Neuronal stem cell (in vitro differentiated cells): ENCODE measurements around the gene DBT. TPM values are rescaled to one million over a fixed set of nuclear protein-coding genes. Genes with fewer than 3 reads are reported as not detected.
"Not testable (repeated sequence)": the region's sequence is repeated elsewhere in the genome, so short reads cannot be mapped to it uniquely, and the experiment has no call there.

Source experiments
- DNase-seq: peaks from one replicate; pipeline ENCODE4 v3.0.0-alpha.2; 2013; ENCODE audit warnings: low spot score
- H2AFZ ChIP-seq: one replicate; pipeline ENCODE4 v1.6.1; 2013; ENCODE audit warnings: mild to moderate bottlenecking, low read length, inconsistent platforms
- H2AK5ac ChIP-seq: 2 replicates; pipeline ENCODE4 v1.6.1; 2013; ENCODE audit warnings: low read depth, mild to moderate bottlenecking, inconsistent platforms, low read length, moderate library complexity, mixed read lengths
- H2BK120ac ChIP-seq: 2 replicates; pipeline ENCODE4 v1.6.1; 2013; ENCODE audit warnings: low read depth, mild to moderate bottlenecking, inconsistent platforms, low read length, moderate library complexity, mixed read lengths
- H2BK12ac ChIP-seq: one replicate; pipeline ENCODE4 v1.6.1; 2013; ENCODE audit warnings: low read length, inconsistent platforms
- H2BK15ac ChIP-seq: 2 replicates; pipeline ENCODE4 v1.6.1; 2013; ENCODE audit warnings: mild to moderate bottlenecking, low read length, inconsistent platforms, mixed read lengths
- H2BK5ac ChIP-seq: one replicate; pipeline ENCODE4 v1.6.1; 2013; ENCODE audit warnings: inconsistent platforms, mild to moderate bottlenecking, low read length, moderate library complexity
- H3K14ac ChIP-seq: one replicate; pipeline ENCODE4 v1.6.1; 2013; ENCODE audit warnings: low read length, inconsistent platforms
- H3K18ac ChIP-seq: 2 replicates; pipeline ENCODE4 v1.6.1; 2013; ENCODE audit warnings: low read length, inconsistent platforms
- H3K23ac ChIP-seq: 2 replicates; pipeline ENCODE4 v1.6.1; 2013; ENCODE audit warnings: low read depth, mild to moderate bottlenecking, mixed read lengths, low read length, inconsistent platforms; ENCODE audit not compliant: poor library complexity
- H3K27ac ChIP-seq: replicated peaks from 3 replicates; pipeline ENCODE4 v1.5.1; 2013; ENCODE audit warnings: low read length, inconsistent platforms
- H3K27me3 ChIP-seq, 3 experiments: 2 replicates each; pipeline ENCODE4 v1.6.1; 2013; ENCODE audit warnings: low read length in 3 of 3, mild to moderate bottlenecking in 2 of 3, inconsistent platforms in 1 of 3, low read depth in 1 of 3, mixed read lengths in 1 of 3, moderate library complexity in 1 of 3; ENCODE audit not compliant: control insufficient read depth in 3 of 3, insufficient read depth in 3 of 3
- H3K36me3 ChIP-seq, 2 donors: replicated peaks in 1 of 2; 2 replicates each; pipeline ENCODE4 v1.6.1; 2013; ENCODE audit warnings: low read length in 2 of 2; ENCODE audit not compliant: control insufficient read depth in 2 of 2, insufficient read depth in 2 of 2
- H3K4ac ChIP-seq: 2 replicates; pipeline ENCODE4 v1.6.1; 2013; ENCODE audit warnings: inconsistent platforms, mild to moderate bottlenecking, low read length, moderate library complexity
- H3K4me1 ChIP-seq, 2 donors: 1 replicate in 1 of 2; 2 replicates in 1 of 2; pipeline ENCODE4 v1.6.1; 2013; ENCODE audit warnings: low read length in 2 of 2, low read depth in 1 of 2; ENCODE audit not compliant: control insufficient read depth in 2 of 2, insufficient read depth in 1 of 2
- H3K4me2 ChIP-seq: one replicate; pipeline ENCODE4 v1.6.1; 2013; ENCODE audit warnings: mild to moderate bottlenecking, low read length, inconsistent platforms; ENCODE audit not compliant: insufficient read depth, poor library complexity, severe bottlenecking
- H3K4me3 ChIP-seq, 2 donors: 2 replicates each; pipeline ENCODE4 v1.5.1; 2013; ENCODE audit warnings: low read length in 2 of 2, mild to moderate bottlenecking in 2 of 2, inconsistent platforms in 1 of 2, moderate library complexity in 1 of 2
- H3K79me1 ChIP-seq: one replicate; pipeline ENCODE4 v1.6.1; 2013; ENCODE audit warnings: low read depth, mild to moderate bottlenecking, inconsistent platforms, low read length, moderate library complexity
- H3K9ac ChIP-seq: one replicate; pipeline ENCODE4 v1.6.1; 2013; ENCODE audit warnings: mild to moderate bottlenecking, low read depth, low read length, inconsistent platforms; ENCODE audit not compliant: poor library complexity
- H3K9me3 ChIP-seq, 2 donors: replicated peaks in 1 of 2; 2 replicates each; pipeline versions ENCODE3 to v1.6.1; 2013; ENCODE audit warnings: low read length in 2 of 2, mild to moderate bottlenecking in 2 of 2, inconsistent platforms in 1 of 2, low read depth in 1 of 2, mixed read lengths in 1 of 2, moderate library complexity in 1 of 2; ENCODE audit not compliant: control insufficient read depth in 2 of 2, insufficient read depth in 1 of 2
- H4K8ac ChIP-seq: one replicate; pipeline ENCODE4 v1.6.1; 2013; ENCODE audit warnings: low read depth, mild to moderate bottlenecking, inconsistent platforms, low read length, moderate library complexity
- H4K91ac ChIP-seq: one replicate; pipeline ENCODE4 v1.6.1; 2013; ENCODE audit warnings: low read length, low read depth, mild to moderate bottlenecking, inconsistent platforms; ENCODE audit not compliant: poor library complexity
- WGBS, 2 donors: extraction: QIAGEN DNeasy Blood & Tissue Kit; methylation state at CpG; one replicate each; pipeline ENCODE4 v1.1.7; 2013; ENCODE audit warnings: missing lambda C conversion rate in 2 of 2, mixed read lengths in 1 of 2; ENCODE audit not compliant: insufficient read length in 2 of 2, insufficient replicate concordance in 1 of 2; ENCODE audit errors: extremely low coverage in 2 of 2; 5-methylcytosine and 5-hydroxymethylcytosine counted together
- polyA plus RNA-seq, 2 experiments: library from polyadenylated mRNA; stranded (reverse); fragments of 200-250 nt; gene quantifications; one replicate each; pipeline ENCODE4 v1.2.3, GENCODE V29; 2013

The DBT gene
- polyA plus RNA-seq (2013, experiment 1 of 2) = 6.4 TPM
- 6.5 TPM for polyA plus RNA-seq (2013, experiment 2 of 2)

DNA sequence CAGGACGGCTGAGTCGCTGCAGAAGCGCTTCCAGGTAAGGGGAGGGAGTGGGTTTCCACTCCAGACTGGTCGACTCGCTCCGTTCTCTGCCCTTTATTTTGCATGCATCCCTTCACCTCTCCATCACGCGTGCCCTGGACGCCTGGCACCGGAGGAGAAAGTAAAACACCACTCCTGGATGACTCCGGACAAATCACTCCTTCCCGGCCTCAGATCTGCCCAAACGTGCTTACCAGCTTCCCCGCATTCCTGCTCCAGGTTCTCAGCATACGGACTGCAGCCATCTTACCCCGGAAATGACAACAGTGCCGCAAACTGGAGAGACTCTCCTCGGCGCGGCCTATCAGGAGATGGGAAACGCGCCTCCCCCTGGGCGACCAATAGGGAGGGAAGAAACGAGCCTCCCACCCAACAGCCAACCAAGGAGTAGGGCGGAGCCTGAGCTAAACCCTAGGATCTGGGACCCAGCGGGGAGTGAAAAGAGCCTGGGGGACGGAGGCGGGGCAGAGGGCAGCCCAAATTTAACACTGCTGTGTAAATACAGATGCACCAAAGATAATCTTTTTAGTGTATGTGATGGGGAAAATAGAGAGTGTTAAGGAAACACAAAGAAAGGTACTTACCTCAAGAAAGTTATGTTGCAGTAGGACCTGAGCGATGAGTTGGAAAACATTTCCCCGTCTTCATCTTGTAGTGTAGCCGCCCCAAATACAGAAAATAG lies at the start of gene DBT:
Gene DBT, minus strand, starts transcription at position 298 of the 721 bp plus-strand sequence. Its CDS starts 14 bp downstream, at position 284.
- no peaks in the 10 kb centered on the region for H3K36me3 ChIP-seq
- H3K27ac ChIP-seq = peak within 1 kb of the TSS; percentile 72
- peak within 1 kb of the TSS; percentile 83 for H3K4me2 ChIP-seq
- H3K23ac ChIP-seq = no peak within 1 kb of the TSS
- H4K8ac ChIP-seq = peak within 1 kb of the TSS; percentile 83
- H2BK5ac ChIP-seq = peak within 1 kb of the TSS; percentile 67
- no peak within 1 kb of the TSS for H2BK120ac ChIP-seq
- peaks cover 2% of the 10 kb centered on the region for H3K79me1 ChIP-seq
- H4K91ac ChIP-seq = no peak within 1 kb of the TSS
- peak within 1 kb of the TSS; percentile 96 for H3K9ac ChIP-seq
- H3K4ac ChIP-seq = peak within 1 kb of the TSS; percentile 55
- H2AK5ac ChIP-seq = peak within 1 kb of the TSS; percentile 76
- peak; percentile 92 for DNase-seq
- H3K27me3 ChIP-seq = no peaks in the 10 kb centered on the region
- H2BK12ac ChIP-seq = no peak within 1 kb of the TSS
- peak within 1 kb of the TSS; percentile 49 for H3K14ac ChIP-seq
- H3K4me1 ChIP-seq = peaks cover 5 to 8% of the 10 kb centered on the region in 2 donors
- peak within 1 kb of the TSS; percentile 79 to 93 for H3K4me3 ChIP-seq
- peak within 1 kb of the TSS; percentile 33 for H2BK15ac ChIP-seq
- peak within 1 kb of the TSS; percentile 84 for H3K18ac ChIP-seq
- no CpG with 5 or more reads among the region's 31 CpGs for WGBS, 2 donors
- H3K9me3 ChIP-seq = no peaks in the 10 kb centered on the region
- H2AFZ ChIP-seq = peak within 1 kb of the TSS; percentile 91

DNA sequence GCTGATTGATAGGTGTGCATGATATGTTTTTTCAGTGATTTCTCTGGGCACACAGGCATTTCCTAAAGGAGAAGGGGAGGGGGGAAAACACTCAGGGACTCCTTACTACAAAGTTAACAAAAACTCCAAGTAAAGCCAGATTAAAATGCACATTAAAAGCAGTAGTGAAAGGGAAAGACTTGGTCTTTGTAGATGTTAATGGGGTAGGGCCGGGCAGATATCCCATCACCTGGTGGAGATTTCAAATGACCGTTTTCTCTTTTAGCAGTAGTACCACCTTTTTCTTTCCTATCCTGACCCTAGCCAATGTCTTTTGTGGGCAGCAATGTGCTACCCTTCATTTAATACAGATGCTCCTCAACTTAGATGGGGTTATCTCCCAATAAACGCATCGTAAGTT lies 48.9 kb upstream of the DBT start:
- H3K27ac ChIP-seq = no peak overlapping the region
- no peak overlapping the region for H3K4me3 ChIP-seq
- H4K91ac ChIP-seq = no peak overlapping the region
- H2AK5ac ChIP-seq = no peak overlapping the region
- no peak overlapping the region for H2BK12ac ChIP-seq
- no peak overlapping the region for H3K4me2 ChIP-seq
- no peak overlapping the region for H3K9ac ChIP-seq
- no peak overlapping the region for H3K14ac ChIP-seq
- no peaks in the 10 kb centered on the region for H3K9me3 ChIP-seq
- no peak overlapping the region for H3K23ac ChIP-seq
- no peak overlapping the region for H2BK15ac ChIP-seq
- H3K4me1 ChIP-seq = peaks cover 0 to 10% of the 10 kb centered on the region in 2 donors
- H2BK5ac ChIP-seq = no peak overlapping the region
- WGBS, 2 donors = no CpG with 5 or more reads among the region's 4 CpGs
- no peak for DNase-seq
- no peaks in the 10 kb centered on the region for H3K79me1 ChIP-seq
- H3K36me3 ChIP-seq = peaks cover 0 to 7% of the 10 kb centered on the region in 2 donors
- no peak overlapping the region for H3K4ac ChIP-seq
- no peak overlapping the region for H2AFZ ChIP-seq
- H3K27me3 ChIP-seq = no peaks in the 10 kb centered on the region
- H2BK120ac ChIP-seq = no peak overlapping the region
- H4K8ac ChIP-seq = no peak overlapping the region
- no peak overlapping the region for H3K18ac ChIP-seq

DNA sequence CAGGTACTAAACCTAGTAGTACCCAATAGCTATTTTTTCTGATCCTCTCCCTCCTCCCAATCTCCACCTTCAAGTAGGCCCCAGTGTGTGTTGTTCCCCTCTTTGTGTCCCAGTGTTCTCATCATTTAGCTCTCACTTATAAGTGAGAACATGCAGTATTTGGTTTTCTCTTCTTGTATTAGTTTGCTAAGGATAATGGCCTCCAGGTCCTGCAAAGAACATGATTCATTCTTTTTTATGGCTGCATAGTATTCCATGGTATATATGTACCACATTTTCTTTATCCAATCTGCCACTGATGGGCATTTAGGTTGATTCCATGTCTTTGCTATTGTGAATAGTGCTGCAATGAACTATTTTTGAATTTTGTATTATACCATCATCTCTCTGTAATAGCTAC lies 47.4 kb upstream of the DBT start:
- not testable (repeated sequence) for H3K4me3 ChIP-seq, H3K27ac ChIP-seq, H4K91ac ChIP-seq, DNase-seq, H2BK15ac ChIP-seq, H2AFZ ChIP-seq, H3K27me3 ChIP-seq, H2BK5ac ChIP-seq, H3K9me3 ChIP-seq, H4K8ac ChIP-seq, H2BK120ac ChIP-seq, H3K4me2 ChIP-seq, H2BK12ac ChIP-seq, H3K4ac ChIP-seq, H3K23ac ChIP-seq, H3K14ac ChIP-seq, H3K18ac ChIP-seq, H3K9ac ChIP-seq, H2AK5ac ChIP-seq, H3K79me1 ChIP-seq
- peaks cover 0 to 22% of the 10 kb centered on the region in 2 donors for H3K36me3 ChIP-seq
- peaks cover 0 to 10% of the 10 kb centered on the region in 2 donors for H3K4me1 ChIP-seq

DNA sequence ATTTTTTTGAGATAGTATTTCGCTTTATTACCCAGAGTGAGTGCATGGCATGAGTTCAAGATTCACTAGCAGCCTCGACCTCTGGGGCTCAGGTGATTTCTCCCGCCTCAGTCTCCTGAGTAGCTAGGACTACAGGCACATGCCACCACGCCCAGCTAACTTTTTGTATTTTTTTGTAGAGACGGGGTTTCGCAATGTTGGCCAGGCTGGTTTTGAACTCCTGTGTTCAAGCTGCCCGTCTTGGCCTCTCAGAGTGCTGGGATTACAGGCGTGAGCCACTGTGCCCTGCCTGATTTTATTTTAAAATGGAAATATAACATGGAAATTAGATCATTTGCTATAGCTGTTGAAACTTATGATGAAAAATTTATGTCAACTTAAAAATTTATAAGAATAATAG lies 46.5 kb upstream of the DBT start:
- H4K8ac ChIP-seq = no peak overlapping the region
- H3K4me1 ChIP-seq = peaks cover 0 to 10% of the 10 kb centered on the region in 2 donors
- no peak overlapping the region for H2AK5ac ChIP-seq
- H3K9me3 ChIP-seq = no peaks in the 10 kb centered on the region
- no peak overlapping the region for H2BK5ac ChIP-seq
- H4K91ac ChIP-seq = no peak overlapping the region
- H2BK12ac ChIP-seq = no peak overlapping the region
- H3K36me3 ChIP-seq = peaks cover 0 to 31% of the 10 kb centered on the region in 2 donors
- H3K27ac ChIP-seq = no peak overlapping the region
- no peak overlapping the region for H3K4ac ChIP-seq
- H3K27me3 ChIP-seq = no peaks in the 10 kb centered on the region
- no peak overlapping the region for H3K23ac ChIP-seq
- no peaks in the 10 kb centered on the region for H3K79me1 ChIP-seq
- no peak overlapping the region for H2BK15ac ChIP-seq
- no peak for DNase-seq
- no peak overlapping the region for H3K18ac ChIP-seq
- WGBS, 2 donors = no CpG with 5 or more reads among the region's 8 CpGs
- H3K4me3 ChIP-seq = no peak overlapping the region
- H2BK120ac ChIP-seq = no peak overlapping the region
- no peak overlapping the region for H2AFZ ChIP-seq
- no peak overlapping the region for H3K14ac ChIP-seq
- H3K4me2 ChIP-seq = no peak overlapping the region
- H3K9ac ChIP-seq = no peak overlapping the region
